Hypothalamus (tissue), 51 donors: ENCODE data around the gene AK8.

ENCODE experiments used
- DNase-seq, 51 donors: peaks; one replicate each; lab custom pipeline; 2025; lab: John Stamatoyannopoulos, UW

The AK8 gene

GRCh38 chr9:132681561-132681960 is 196.5 kb downstream of the AK8 start:
- DNase-seq: no peak

- no peak for DNase-seq
Observed at GRCh38 chr9:132679946-132680625, 198.0 kb downstream of the AK8 start.

- no peak for DNase-seq
Observed at GRCh38 chr9:132677976-132678375, 200.1 kb downstream of the AK8 start.
